SK-N-MC (cell line): Measurements from ENCODE around the gene CTAGE9.

ENCODE experiments used
- DNase-seq: peaks from one replicate; pipeline ENCODE4 v3.0.0-alpha.2; 2011; ENCODE audit warnings: low read depth, low spot score
- H3K27ac ChIP-seq: fragments of 200-600 bp; sonication (generic); 2 replicates; pipeline ENCODE4 v1.5.1; 2016; ENCODE audit warnings: mixed run types
- H3K36me3 ChIP-seq: fragments of 200-600 bp; sonication (generic); 2 replicates; pipeline ENCODE4 v1.6.1; 2017; ENCODE audit warnings: antibody characterized with exemption, low read length, mixed read lengths; ENCODE audit not compliant: insufficient read depth
- H3K4me3 ChIP-seq: fragments of 200-600 bp; sonication (generic); 2 replicates; pipeline ENCODE4 v1.5.1; 2016
- H3K9ac ChIP-seq: fragments of 200-600 bp; sonication (generic); 2 replicates; pipeline ENCODE4 v1.8.0; 2017; ENCODE audit warnings: mixed run types, mixed read lengths; ENCODE audit not compliant: insufficient read length
- H3K9me3 ChIP-seq: fragments of 200-600 bp; sonication (generic); 2 replicates; pipeline ENCODE4 v1.6.1; 2017; ENCODE audit warnings: low read depth, mild to moderate bottlenecking, antibody characterized with exemption, low read length, moderate library complexity, mixed read lengths
- EZH2 ChIP-seq: fragments of 200-600 bp; sonication (generic); IDR thresholded peaks from one replicate; pipeline ENCODE4 v1.6.1; 2017; ENCODE audit warnings: antibody characterized with exemption
- FOXP2 ChIP-seq: optimal IDR thresholded peaks from 2 replicates; pipeline ENCODE3; 2011; ENCODE audit warnings: mild to moderate bottlenecking, moderate library complexity; ENCODE audit not compliant: insufficient read depth; ENCODE audit errors: extremely low read length, control extremely low read depth
- POLR2AphosphoS5 ChIP-seq: IDR thresholded peaks from 2 replicates; pipeline ENCODE4 v1.6.1; 2012; ENCODE audit warnings: mild to moderate bottlenecking, low read depth, low read length, borderline replicate concordance

CTAGE9 gene

DNA sequence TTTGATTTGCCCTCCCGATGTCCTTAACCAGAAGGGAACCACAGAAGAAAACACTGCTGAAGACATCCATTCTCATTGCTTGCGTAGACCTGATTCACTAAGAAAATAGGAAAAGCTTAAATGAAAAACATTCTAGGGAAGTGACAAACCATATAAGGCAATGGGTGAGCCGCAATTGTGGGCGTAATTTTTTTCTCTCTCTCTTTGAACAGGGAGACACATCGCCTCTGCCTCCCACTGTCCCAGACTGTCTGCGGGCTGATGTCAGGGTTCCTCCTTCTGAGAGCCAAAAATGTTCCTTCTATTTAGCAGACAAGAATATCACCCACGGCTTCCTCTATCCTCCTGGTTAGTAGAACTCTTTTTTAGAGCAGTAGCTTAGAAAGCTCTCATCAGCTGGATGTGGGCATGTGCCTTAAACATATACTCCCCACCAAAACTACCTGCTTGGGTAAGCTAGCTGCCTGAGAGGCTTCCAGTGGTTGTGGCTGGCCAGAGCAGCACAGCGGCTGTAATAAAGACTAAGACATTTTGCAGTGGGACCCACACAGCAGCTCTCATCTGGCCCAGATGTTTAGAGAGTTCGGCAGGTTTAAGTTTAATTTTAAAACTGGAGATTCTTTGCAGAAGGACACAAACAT lies 22.7 kb upstream of the CTAGE9 start:
- no peak overlapping the region for H3K9ac ChIP-seq
- DNase-seq = no peak
- peaks cover 3% of the 10 kb centered on the region; the same call in 1 of the 2 replicates for H3K36me3 ChIP-seq
- H3K27ac ChIP-seq = no peak overlapping the region
- H3K9me3 ChIP-seq = no peaks in the 10 kb centered on the region
- H3K4me3 ChIP-seq = no peak overlapping the region
- TF ChIP-seq FOXP2 (no peak), POLR2AphosphoS5 (no peak), EZH2 (no peak)

DNA sequence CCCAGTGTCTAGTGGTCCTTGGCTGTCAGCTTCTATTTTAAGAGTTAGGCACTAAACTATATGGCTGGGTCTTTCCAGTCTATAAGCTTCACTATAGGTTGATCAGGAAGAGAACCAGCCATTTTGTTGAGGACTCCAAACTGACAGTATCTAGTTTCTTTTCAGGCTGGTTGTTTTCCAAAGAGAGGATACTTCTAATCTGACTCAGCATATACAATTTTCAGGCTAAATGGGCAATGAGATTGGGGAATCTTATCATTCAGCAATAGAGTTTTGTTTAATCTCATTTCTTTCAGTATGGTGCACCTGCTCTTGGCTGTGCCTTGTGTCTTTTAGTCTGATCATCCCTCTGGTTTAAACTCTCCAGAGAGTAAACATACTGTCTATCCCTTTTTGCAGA lies 20.4 kb upstream of the CTAGE9 start:
- H3K27ac ChIP-seq = no peak overlapping the region

GRCh38 chr6:131730264-131730663 lies 19.4 kb upstream of the CTAGE9 start:
- Histone ChIP-seq H3K27ac (no peak overlapping the region), H3K4me3 (no peak overlapping the region), H3K36me3 (peaks cover 17% of the 10 kb centered on the region), H3K9ac (no peak overlapping the region), H3K9me3 (no peaks in the 10 kb centered on the region)
- no peak for TF ChIP-seq EZH2
- TF ChIP-seq FOXP2 = no peak
- TF ChIP-seq POLR2AphosphoS5 = no peak
- no peak for DNase-seq

More for the DNA sequence above, 20.4 kb upstream of the CTAGE9 start:
- Histone ChIP-seq H3K4me3 (no peak overlapping the region), H3K36me3 (peaks cover 13% of the 10 kb centered on the region), H3K9me3 (no peaks in the 10 kb centered on the region), H3K9ac (no peak overlapping the region)
- TF ChIP-seq EZH2 (no peak), POLR2AphosphoS5 (no peak), FOXP2 (no peak)
- no peak for DNase-seq

DNA sequence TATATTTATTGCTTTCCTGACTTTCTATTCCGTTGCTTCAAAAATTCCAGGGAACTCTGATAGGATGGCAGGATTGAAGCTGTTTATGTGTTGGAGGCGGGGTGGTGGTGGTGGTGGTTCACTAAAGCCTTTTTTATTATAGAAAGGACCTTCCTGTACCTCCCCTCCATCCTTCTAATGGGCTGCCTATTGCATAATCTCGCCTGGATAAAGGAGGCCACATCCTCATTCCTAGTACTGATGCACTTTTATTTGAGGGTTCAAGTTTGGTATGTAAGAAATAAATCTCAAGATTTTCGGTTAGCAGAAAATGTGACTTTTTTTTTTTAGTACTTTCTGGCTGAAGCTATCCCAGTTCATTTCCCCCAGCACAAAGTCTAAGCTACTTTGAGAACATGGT lies 18.7 kb upstream of the CTAGE9 start:
- H3K9me3 ChIP-seq = no peaks in the 10 kb centered on the region
- no peak for TF ChIP-seq EZH2
- no peak for TF ChIP-seq POLR2AphosphoS5
- TF ChIP-seq FOXP2 = no peak
- DNase-seq = no peak
- peaks cover 19% of the 10 kb centered on the region for H3K36me3 ChIP-seq
- no peak overlapping the region for H3K9ac ChIP-seq
- H3K27ac ChIP-seq = no peak overlapping the region
- H3K4me3 ChIP-seq = no peak overlapping the region

DNA sequence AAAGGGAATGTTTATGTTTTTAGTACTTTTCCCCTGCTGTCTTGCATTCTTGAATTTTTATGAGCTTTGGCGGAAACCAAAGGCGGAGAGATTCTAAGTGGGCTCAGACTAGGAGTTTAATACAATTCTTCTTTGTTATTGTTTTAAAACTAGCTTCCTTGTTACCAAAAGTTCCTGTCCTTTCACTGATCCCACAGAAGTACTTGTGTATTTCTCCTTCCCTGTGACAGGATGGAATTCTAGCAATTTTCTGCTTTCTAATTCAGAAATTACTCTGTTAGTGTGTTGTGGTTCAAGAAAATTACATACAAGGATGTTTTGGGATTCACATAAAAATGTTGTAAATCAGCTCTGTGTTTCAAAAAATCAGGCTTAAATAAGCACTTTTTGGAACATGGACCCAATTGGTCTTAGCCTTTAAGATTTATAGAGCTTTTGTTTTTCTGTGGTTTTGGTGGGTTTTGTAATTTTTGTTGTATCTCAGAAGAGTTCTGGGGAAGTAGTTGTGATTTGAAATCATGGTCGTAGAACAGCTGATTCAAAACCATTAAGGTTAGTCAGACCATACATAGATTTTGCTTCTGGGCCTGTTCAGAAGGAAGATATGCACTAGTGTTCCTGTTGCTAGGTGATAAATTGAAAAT lies 17.6 kb upstream of the CTAGE9 start:
- no peak for TF ChIP-seq EZH2
- no peak for TF ChIP-seq POLR2AphosphoS5
- no peak for TF ChIP-seq FOXP2
- Histone ChIP-seq H3K36me3 (peaks cover 19% of the 10 kb centered on the region), H3K9ac (no peak overlapping the region), H3K9me3 (no peaks in the 10 kb centered on the region), H3K4me3 (no peak overlapping the region), H3K27ac (no peak overlapping the region; the same call in 1 of the 2 replicates)
- DNase-seq = no peak

GRCh38 chr6:131727868-131728267 lies 17.1 kb upstream of the CTAGE9 start:
- DNase-seq = no peak
- H3K9me3 ChIP-seq = no peaks in the 10 kb centered on the region
- H3K27ac ChIP-seq = no peak overlapping the region; the same call in 1 of the 2 replicates

DNA sequence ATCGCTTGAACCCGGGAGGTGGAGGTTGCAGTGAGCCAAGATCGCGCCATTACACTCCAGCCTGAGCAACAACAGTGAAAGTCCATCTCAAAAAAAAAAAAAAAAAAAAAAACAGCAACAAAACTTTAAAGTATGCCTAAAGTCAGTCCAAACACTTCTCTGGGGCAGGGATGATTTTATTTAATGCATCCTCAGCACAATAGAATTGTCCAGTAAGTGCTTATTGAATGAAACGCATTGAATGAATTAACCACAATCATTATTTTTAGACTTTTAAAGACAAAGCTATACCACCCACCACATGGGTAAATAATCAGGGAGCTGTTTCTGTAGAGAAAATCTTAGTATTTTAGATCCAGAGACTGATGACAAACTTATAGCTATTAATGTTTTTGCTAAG lies 16.6 kb upstream of the CTAGE9 start:
- no peak overlapping the region for H3K9ac ChIP-seq
- H3K36me3 ChIP-seq = peaks cover 19% of the 10 kb centered on the region
- no peak overlapping the region for H3K4me3 ChIP-seq
- H3K27ac ChIP-seq = no peak overlapping the region; the same call in 1 of the 2 replicates
- H3K9me3 ChIP-seq = no peaks in the 10 kb centered on the region
- DNase-seq = no peak
- TF ChIP-seq POLR2AphosphoS5 (no peak), FOXP2 (no peak), EZH2 (no peak)

More at GRCh38 chr6:131727868-131728267, 17.1 kb upstream of the CTAGE9 start:
- TF ChIP-seq EZH2 (no peak), POLR2AphosphoS5 (no peak), FOXP2 (no peak)
- Histone ChIP-seq H3K36me3 (peaks cover 19% of the 10 kb centered on the region), H3K9ac (no peak overlapping the region), H3K4me3 (no peak overlapping the region)

DNA sequence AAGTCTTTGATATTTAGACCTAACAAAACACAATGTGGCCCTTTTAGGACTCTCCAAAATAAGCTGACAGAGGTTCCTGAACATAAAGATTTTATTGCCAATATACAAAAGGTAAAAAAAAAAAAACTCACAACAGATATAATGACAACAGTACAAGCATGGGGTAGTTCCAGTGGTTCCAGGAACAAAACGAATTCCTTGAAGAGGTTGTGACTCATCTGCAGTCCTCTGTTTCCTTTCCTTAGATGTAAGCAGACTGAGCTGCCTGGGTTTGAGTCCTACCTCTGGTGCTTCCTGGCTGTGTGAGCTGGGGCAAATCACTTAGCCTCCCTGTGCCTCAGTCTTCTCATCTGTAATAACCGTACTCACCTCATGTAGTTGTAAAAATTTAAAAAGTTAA lies 13.3 kb upstream of the CTAGE9 start:
- H3K9me3 ChIP-seq = no peaks in the 10 kb centered on the region
- TF ChIP-seq EZH2 (no peak), FOXP2 (no peak), POLR2AphosphoS5 (no peak)
- no peak for DNase-seq
- H3K9ac ChIP-seq = no peak overlapping the region
- H3K4me3 ChIP-seq = no peak overlapping the region
- H3K27ac ChIP-seq = no peak overlapping the region
- peaks cover 16% of the 10 kb centered on the region for H3K36me3 ChIP-seq
